Measurements from ENCODE around the gene PCSK5.
"Not testable (repeated sequence)": the region's sequence is repeated elsewhere in the genome, so short reads cannot be mapped to it uniquely, and the experiment has no call there.

The PCSK5 gene

GRCh38 chr9:76018761-76019160 lies 128.3 kb downstream of the PCSK5 start:
- peak; percentile 19 for DNase-seq

- DNase-seq: no peak
Measured at GRCh38 chr9:76020652-76021051, 130.2 kb downstream of the PCSK5 start.

- DNase-seq: no peak
Measured at GRCh38 chr9:76022317-76022716, 131.8 kb downstream of the PCSK5 start.

- peak; percentile 67 for DNase-seq
Measured at GRCh38 chr9:76023715-76024195, 133.3 kb downstream of the PCSK5 start.

- DNase-seq: peak; percentile 46
Measured at GRCh38 chr9:76025286-76025685, 134.8 kb downstream of the PCSK5 start.

GRCh38 chr9:76026796-76027195 lies 136.3 kb downstream of the PCSK5 start:
- no peak for DNase-seq

- peak; percentile 56 for DNase-seq
Measured at GRCh38 chr9:76027416-76027815, 136.9 kb downstream of the PCSK5 start.

GRCh38 chr9:76027861-76028260 lies 137.4 kb downstream of the PCSK5 start:
- DNase-seq: no peak

- DNase-seq: no peak
Measured at GRCh38 chr9:76032038-76032796, 141.7 kb downstream of the PCSK5 start.

- no peak for DNase-seq
Measured at GRCh38 chr9:76032797-76033373, 142.4 kb downstream of the PCSK5 start.

GRCh38 chr9:76034049-76034448 lies 143.6 kb downstream of the PCSK5 start:
- no peak for DNase-seq

- no peak for DNase-seq
Measured at GRCh38 chr9:76036762-76037161, 146.3 kb downstream of the PCSK5 start.

GRCh38 chr9:76037587-76038225 lies 147.2 kb downstream of the PCSK5 start:
- peak; percentile 27 for DNase-seq

- DNase-seq: no peak
Measured at GRCh38 chr9:76038431-76038830, 148.0 kb downstream of the PCSK5 start.

GRCh38 chr9:76044266-76044819 lies 153.9 kb downstream of the PCSK5 start:
- DNase-seq: no peak

- no peak for DNase-seq
Measured at GRCh38 chr9:76045221-76045620, 154.7 kb downstream of the PCSK5 start.

GRCh38 chr9:76049341-76049740 lies 158.9 kb downstream of the PCSK5 start:
- DNase-seq: peak; percentile 78

- DNase-seq: no peak
Measured at GRCh38 chr9:76067696-76068095, 177.2 kb downstream of the PCSK5 start.

- no peak for DNase-seq
Measured at GRCh38 chr9:76077537-76077936, 187.1 kb downstream of the PCSK5 start.

- DNase-seq: not testable (repeated sequence)
Measured at GRCh38 chr9:76081281-76081680, 190.8 kb downstream of the PCSK5 start.

GRCh38 chr9:76082057-76082456 lies 191.6 kb downstream of the PCSK5 start:
- DNase-seq: no peak

GRCh38 chr9:76085596-76085995 lies 195.1 kb downstream of the PCSK5 start:
- no peak for DNase-seq

GRCh38 chr9:76086539-76086938 lies 196.1 kb downstream of the PCSK5 start:
- DNase-seq: no peak

- no peak for DNase-seq
Measured at GRCh38 chr9:76087976-76088375, 197.5 kb downstream of the PCSK5 start.

Measured in OCI-M1 (cell line).